HEK293 (cell line): ENCODE data around the gene ZNF322.

Experiments
- FEZF1 ChIP-seq: fragments of 450-650 bp; formaldehyde crosslinking; IDR thresholded peaks from 2 replicates; pipeline ENCODE4 v1.5.1; 2016; ENCODE audit warnings: missing biosample characterization, missing genetic modification characterization
- GFI1B ChIP-seq: fragments of 450-650 bp; formaldehyde crosslinking; IDR thresholded peaks from 2 replicates; pipeline ENCODE4 v1.5.1; 2016; ENCODE audit warnings: missing biosample characterization, missing genetic modification characterization
- KLF1 ChIP-seq: fragments of 450-650 bp; formaldehyde crosslinking; IDR thresholded peaks from 2 replicates; pipeline ENCODE4 v1.5.1; 2016; ENCODE audit warnings: missing biosample characterization, missing genetic modification characterization
- RBAK ChIP-seq: fragments of 450-650 bp; formaldehyde crosslinking; IDR thresholded peaks from 2 replicates; pipeline ENCODE4 v1.5.1; 2016; ENCODE audit warnings: missing biosample characterization, missing genetic modification characterization
- YY2 ChIP-seq: fragments of 450-650 bp; formaldehyde crosslinking; IDR thresholded peaks from 2 replicates; pipeline ENCODE4 v1.5.1; 2016; ENCODE audit warnings: missing biosample characterization, missing genetic modification characterization
- ZBTB21 ChIP-seq: fragments of 450-650 bp; formaldehyde crosslinking; IDR thresholded peaks from 2 replicates; pipeline ENCODE4 v1.5.1; 2017; ENCODE audit warnings: missing biosample characterization, missing genetic modification characterization
- ZFHX2 ChIP-seq: fragments of 450-650 bp; formaldehyde crosslinking; conservative IDR thresholded peaks from 2 replicates; pipeline ENCODE4 v1.5.1; 2016; ENCODE audit warnings: missing biosample characterization, missing genetic modification characterization
- ZFP69B ChIP-seq: fragments of 450-650 bp; formaldehyde crosslinking; IDR thresholded peaks from 2 replicates; pipeline ENCODE4 v1.5.1; 2016; ENCODE audit warnings: missing biosample characterization, missing genetic modification characterization
- ZNF157 ChIP-seq: fragments of 450-650 bp; formaldehyde crosslinking; IDR thresholded peaks from 2 replicates; pipeline ENCODE4 v1.5.1; 2016; ENCODE audit warnings: missing biosample characterization, missing genetic modification characterization
- ZNF202 ChIP-seq: fragments of 450-650 bp; formaldehyde crosslinking; IDR thresholded peaks from 2 replicates; pipeline ENCODE4 v1.5.1; 2016; ENCODE audit warnings: missing biosample characterization, missing genetic modification characterization, borderline replicate concordance
- ZNF23 ChIP-seq: fragments of 450-650 bp; formaldehyde crosslinking; IDR thresholded peaks from 2 replicates; pipeline ENCODE4 v1.5.1; 2016; ENCODE audit warnings: missing biosample characterization, missing genetic modification characterization, borderline replicate concordance
- ZNF24 ChIP-seq: fragments of 450-650 bp; formaldehyde crosslinking; IDR thresholded peaks from 2 replicates; pipeline ENCODE4 v1.5.1; 2016; ENCODE audit warnings: missing biosample characterization, missing genetic modification characterization
- ZNF324 ChIP-seq: fragments of 450-650 bp; formaldehyde crosslinking; IDR thresholded peaks from 2 replicates; pipeline ENCODE4 v1.5.1; 2016; ENCODE audit warnings: missing biosample characterization, missing genetic modification characterization
- ZNF341 ChIP-seq: fragments of 450-650 bp; formaldehyde crosslinking; IDR thresholded peaks from 2 replicates; pipeline ENCODE4; 2016; ENCODE audit warnings: low read depth, missing biosample characterization, missing genetic modification characterization
- ZNF354C ChIP-seq: fragments of 450-650 bp; formaldehyde crosslinking; IDR thresholded peaks from 2 replicates; pipeline ENCODE4 v1.5.1; 2016; ENCODE audit warnings: missing biosample characterization, missing genetic modification characterization, low read depth, borderline replicate concordance
- ZNF555 ChIP-seq: fragments of 450-650 bp; formaldehyde crosslinking; conservative IDR thresholded peaks from 2 replicates; pipeline ENCODE4 v1.5.1; 2017; ENCODE audit warnings: missing biosample characterization, mild to moderate bottlenecking, missing genetic modification characterization, inconsistent platforms
- ZNF596 ChIP-seq: fragments of 450-650 bp; IDR thresholded peaks from 2 replicates; pipeline ENCODE4 v1.5.0; 2018; ENCODE audit warnings: missing biosample characterization, mild to moderate bottlenecking, missing genetic modification characterization, moderate library complexity
- ZNF621 ChIP-seq: fragments of 450-650 bp; formaldehyde crosslinking; IDR thresholded peaks from 2 replicates; pipeline ENCODE4 v1.5.1; 2017; ENCODE audit warnings: missing biosample characterization, missing genetic modification characterization
- ZNF623 ChIP-seq: fragments of 450-650 bp; formaldehyde crosslinking; IDR thresholded peaks from 2 replicates; pipeline ENCODE4 v1.5.1; 2016; ENCODE audit warnings: missing biosample characterization, missing genetic modification characterization
- ZNF624 ChIP-seq: fragments of 450-650 bp; formaldehyde crosslinking; IDR thresholded peaks from 2 replicates; pipeline ENCODE4 v1.5.1; 2017; ENCODE audit warnings: missing biosample characterization, missing genetic modification characterization
- ZNF660 ChIP-seq: fragments of 450-650 bp; IDR thresholded peaks from 2 replicates; pipeline ENCODE4 v1.5.1; 2018; ENCODE audit warnings: missing biosample characterization, mild to moderate bottlenecking, missing genetic modification characterization
- ZNF830 ChIP-seq: fragments of 450-650 bp; IDR thresholded peaks from 2 replicates; pipeline ENCODE4 v1.5.0; 2018; ENCODE audit warnings: missing biosample characterization, missing genetic modification characterization, low read depth, mild to moderate bottlenecking, moderate library complexity
- TF ChIP-seq, protein P1 (sequence below): fragments of 450-650 bp; formaldehyde crosslinking; IDR thresholded peaks from 2 replicates; pipeline ENCODE4 v1.5.1; 2017; ENCODE audit warnings: missing biosample characterization, missing genetic modification characterization
- TF ChIP-seq, protein P2 (sequence below): fragments of 450-650 bp; formaldehyde crosslinking; IDR thresholded peaks from 2 replicates; pipeline ENCODE4 v1.5.1; 2016; ENCODE audit warnings: missing biosample characterization, missing genetic modification characterization
- TF ChIP-seq, protein P3 (sequence below): IDR thresholded peaks from 2 replicates; pipeline ENCODE4 v1.6.1; 2011; ENCODE audit warnings: mild to moderate bottlenecking, low read depth, low read length, borderline replicate concordance
- TF ChIP-seq, protein P4 (sequence below): fragments of 450-650 bp; formaldehyde crosslinking; IDR thresholded peaks from 2 replicates; pipeline ENCODE4 v1.5.1; 2016; ENCODE audit warnings: missing biosample characterization, missing genetic modification characterization
- TF ChIP-seq, protein P5 (sequence below): fragments of 450-650 bp; formaldehyde crosslinking; IDR thresholded peaks from 2 replicates; pipeline ENCODE4 v1.5.1; 2016; ENCODE audit warnings: missing biosample characterization, missing genetic modification characterization
- TF ChIP-seq, protein P6 (sequence below): fragments of 450-650 bp; formaldehyde crosslinking; IDR thresholded peaks from 2 replicates; pipeline ENCODE4 v1.5.1; 2017; ENCODE audit warnings: missing biosample characterization, missing genetic modification characterization
- TF ChIP-seq, protein P7 (sequence below): fragments of 450-650 bp; formaldehyde crosslinking; IDR thresholded peaks from 2 replicates; pipeline ENCODE4 v1.5.1; 2016; ENCODE audit warnings: missing biosample characterization, missing genetic modification characterization

The ZNF322 gene

DNA sequence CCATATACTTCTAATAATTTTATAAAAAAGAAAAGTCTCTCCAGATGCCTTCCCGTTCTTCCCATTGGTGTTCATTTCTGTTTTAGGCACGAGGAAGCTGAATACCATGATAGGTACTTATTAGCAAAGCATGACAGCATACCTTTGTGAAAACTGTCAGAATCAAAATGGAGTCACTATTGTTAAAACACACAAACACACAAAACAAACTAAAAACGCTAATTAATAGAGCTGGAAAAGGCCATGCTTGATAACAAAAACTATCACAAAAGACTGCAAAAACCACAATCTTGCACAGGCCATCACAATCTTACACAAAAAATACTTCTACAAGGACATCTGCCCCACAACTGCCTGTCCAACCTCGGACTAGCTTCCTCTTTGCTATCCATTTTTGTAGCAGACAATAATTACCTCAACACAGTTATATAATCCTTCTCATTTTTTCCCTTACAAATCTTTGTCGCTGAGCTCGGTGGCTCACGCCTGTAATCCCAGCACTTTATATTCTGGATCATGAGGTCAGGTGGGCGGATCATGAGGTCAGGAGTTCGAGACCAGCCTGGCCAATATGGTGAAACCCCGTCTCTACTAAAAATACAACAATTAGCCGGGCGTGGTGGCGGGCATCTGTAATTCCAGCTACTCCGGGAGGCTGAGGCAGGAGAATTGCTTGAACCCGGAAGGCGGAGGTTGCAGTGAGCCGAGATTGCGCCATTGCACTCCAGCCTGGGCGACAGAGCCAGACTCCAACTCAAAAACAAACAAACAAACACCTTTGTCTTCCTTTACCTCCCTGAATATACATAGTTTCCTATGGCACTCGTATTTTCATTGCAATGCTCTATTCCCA is 66.0 kb downstream of the ZNF322 start (continued):
- TF ChIP-seq, protein P1, sequence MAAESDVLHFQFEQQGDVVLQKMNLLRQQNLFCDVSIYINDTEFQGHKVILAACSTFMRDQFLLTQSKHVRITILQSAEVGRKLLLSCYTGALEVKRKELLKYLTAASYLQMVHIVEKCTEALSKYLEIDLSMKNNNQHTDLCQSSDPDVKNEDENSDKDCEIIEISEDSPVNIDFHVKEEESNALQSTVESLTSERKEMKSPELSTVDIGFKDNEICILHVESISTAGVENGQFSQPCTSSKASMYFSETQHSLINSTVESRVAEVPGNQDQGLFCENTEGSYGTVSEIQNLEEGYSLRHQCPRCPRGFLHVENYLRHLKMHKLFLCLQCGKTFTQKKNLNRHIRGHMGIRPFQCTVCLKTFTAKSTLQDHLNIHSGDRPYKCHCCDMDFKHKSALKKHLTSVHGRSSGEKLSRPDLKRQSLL (tag by site-specific recombination) = peak; percentile 67; the same call in 1 of the 2 replicates
- TF ChIP-seq, protein P2, sequence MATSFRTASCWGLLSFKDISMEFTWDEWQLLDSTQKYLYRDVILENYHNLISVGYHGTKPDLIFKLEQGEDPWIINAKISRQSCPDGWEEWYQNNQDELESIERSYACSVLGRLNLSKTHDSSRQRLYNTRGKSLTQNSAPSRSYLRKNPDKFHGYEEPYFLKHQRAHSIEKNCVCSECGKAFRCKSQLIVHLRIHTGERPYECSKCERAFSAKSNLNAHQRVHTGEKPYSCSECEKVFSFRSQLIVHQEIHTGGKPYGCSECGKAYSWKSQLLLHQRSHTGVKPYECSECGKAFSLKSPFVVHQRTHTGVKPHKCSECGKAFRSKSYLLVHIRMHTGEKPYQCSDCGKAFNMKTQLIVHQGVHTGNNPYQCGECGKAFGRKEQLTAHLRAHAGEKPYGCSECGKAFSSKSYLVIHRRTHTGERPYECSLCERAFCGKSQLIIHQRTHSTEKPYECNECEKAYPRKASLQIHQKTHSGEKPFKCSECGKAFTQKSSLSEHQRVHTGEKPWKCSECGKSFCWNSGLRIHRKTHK (tag by site-specific recombination) = no peak
- no peak for TF ChIP-seq RBAK
- TF ChIP-seq ZNF341 = 0 out of 2 replicates have a peak, but pooled peaks have one; percentile 27
- TF ChIP-seq, protein P3, sequence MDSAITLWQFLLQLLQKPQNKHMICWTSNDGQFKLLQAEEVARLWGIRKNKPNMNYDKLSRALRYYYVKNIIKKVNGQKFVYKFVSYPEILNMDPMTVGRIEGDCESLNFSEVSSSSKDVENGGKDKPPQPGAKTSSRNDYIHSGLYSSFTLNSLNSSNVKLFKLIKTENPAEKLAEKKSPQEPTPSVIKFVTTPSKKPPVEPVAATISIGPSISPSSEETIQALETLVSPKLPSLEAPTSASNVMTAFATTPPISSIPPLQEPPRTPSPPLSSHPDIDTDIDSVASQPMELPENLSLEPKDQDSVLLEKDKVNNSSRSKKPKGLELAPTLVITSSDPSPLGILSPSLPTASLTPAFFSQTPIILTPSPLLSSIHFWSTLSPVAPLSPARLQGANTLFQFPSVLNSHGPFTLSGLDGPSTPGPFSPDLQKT = no peak
- TF ChIP-seq KLF1 (tag by site-specific recombination) = no peak
- TF ChIP-seq ZNF157 (tag by site-specific recombination) = no peak
- TF ChIP-seq ZNF23 = no peak
- no peak for TF ChIP-seq ZNF596 (tag by site-specific recombination)
- TF ChIP-seq, protein P4, sequence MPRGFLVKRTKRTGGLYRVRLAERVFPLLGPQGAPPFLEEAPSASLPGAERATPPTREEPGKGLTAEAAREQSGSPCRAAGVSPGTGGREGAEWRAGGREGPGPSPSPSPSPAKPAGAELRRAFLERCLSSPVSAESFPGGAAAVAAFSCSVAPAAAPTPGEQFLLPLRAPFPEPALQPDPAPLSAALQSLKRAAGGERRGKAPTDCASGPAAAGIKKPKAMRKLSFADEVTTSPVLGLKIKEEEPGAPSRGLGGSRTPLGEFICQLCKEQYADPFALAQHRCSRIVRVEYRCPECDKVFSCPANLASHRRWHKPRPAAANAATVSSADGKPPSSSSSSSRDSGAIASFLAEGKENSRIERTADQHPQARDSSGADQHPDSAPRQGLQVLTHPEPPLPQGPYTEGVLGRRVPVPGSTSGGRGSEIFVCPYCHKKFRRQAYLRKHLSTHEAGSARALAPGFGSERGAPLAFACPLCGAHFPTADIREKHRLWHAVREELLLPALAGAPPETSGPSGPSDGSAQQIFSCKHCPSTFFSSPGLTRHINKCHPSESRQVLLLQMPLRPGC (tag by site-specific recombination) = no peak
- no peak for TF ChIP-seq ZNF202 (tag by site-specific recombination)
- no peak for TF ChIP-seq ZNF624 (tag by site-specific recombination)
- no peak for TF ChIP-seq ZNF354C
- no peak for TF ChIP-seq ZNF623 (tag by site-specific recombination)
- no peak for TF ChIP-seq FEZF1 (tag by site-specific recombination)
- TF ChIP-seq ZNF24 = no peak
- TF ChIP-seq ZFHX2 = no peak
- TF ChIP-seq ZNF324 = no peak
- TF ChIP-seq ZNF555 (tag by site-specific recombination) = no peak
- TF ChIP-seq ZNF830 (tag by site-specific recombination) = no peak
- no peak for TF ChIP-seq GFI1B
- TF ChIP-seq ZBTB21 (tag by site-specific recombination) = no peak
- TF ChIP-seq ZFP69B (tag by site-specific recombination) = no peak
- TF ChIP-seq, protein P5, sequence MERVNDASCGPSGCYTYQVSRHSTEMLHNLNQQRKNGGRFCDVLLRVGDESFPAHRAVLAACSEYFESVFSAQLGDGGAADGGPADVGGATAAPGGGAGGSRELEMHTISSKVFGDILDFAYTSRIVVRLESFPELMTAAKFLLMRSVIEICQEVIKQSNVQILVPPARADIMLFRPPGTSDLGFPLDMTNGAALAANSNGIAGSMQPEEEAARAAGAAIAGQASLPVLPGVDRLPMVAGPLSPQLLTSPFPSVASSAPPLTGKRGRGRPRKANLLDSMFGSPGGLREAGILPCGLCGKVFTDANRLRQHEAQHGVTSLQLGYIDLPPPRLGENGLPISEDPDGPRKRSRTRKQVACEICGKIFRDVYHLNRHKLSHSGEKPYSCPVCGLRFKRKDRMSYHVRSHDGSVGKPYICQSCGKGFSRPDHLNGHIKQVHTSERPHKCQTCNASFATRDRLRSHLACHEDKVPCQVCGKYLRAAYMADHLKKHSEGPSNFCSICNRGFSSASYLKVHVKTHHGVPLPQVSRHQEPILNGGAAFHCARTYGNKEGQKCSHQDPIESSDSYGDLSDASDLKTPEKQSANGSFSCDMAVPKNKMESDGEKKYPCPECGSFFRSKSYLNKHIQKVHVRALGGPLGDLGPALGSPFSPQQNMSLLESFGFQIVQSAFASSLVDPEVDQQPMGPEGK (tag by site-specific recombination) = 0 out of 2 replicates have a peak, but pooled peaks have one; percentile 8
- no peak for TF ChIP-seq YY2 (tag by site-specific recombination)
- TF ChIP-seq, protein P6, sequence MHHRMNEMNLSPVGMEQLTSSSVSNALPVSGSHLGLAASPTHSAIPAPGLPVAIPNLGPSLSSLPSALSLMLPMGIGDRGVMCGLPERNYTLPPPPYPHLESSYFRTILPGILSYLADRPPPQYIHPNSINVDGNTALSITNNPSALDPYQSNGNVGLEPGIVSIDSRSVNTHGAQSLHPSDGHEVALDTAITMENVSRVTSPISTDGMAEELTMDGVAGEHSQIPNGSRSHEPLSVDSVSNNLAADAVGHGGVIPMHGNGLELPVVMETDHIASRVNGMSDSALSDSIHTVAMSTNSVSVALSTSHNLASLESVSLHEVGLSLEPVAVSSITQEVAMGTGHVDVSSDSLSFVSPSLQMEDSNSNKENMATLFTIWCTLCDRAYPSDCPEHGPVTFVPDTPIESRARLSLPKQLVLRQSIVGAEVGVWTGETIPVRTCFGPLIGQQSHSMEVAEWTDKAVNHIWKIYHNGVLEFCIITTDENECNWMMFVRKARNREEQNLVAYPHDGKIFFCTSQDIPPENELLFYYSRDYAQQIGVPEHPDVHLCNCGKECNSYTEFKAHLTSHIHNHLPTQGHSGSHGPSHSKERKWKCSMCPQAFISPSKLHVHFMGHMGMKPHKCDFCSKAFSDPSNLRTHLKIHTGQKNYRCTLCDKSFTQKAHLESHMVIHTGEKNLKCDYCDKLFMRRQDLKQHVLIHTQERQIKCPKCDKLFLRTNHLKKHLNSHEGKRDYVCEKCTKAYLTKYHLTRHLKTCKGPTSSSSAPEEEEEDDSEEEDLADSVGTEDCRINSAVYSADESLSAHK (tag by site-specific recombination) = no peak
- TF ChIP-seq, protein P7, sequence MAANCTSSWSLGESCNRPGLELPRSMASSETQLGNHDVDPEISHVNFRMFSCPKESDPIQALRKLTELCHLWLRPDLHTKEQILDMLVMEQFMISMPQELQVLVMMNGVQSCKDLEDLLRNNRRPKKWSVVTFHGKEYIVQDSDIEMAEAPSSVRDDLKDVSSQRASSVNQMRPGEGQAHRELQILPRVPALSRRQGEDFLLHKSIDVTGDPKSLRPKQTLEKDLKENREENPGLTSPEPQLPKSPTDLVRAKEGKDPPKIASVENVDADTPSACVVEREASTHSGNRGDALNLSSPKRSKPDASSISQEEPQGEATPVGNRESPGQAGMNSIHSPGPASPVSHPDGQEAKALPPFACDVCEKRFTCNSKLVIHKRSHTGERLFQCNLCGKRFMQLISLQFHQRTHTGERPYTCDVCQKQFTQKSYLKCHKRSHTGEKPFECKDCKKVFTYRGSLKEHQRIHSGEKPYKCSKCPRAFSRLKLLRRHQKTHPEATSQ = no peak
- no peak for TF ChIP-seq ZNF660 (tag by site-specific recombination)
- no peak for TF ChIP-seq ZNF621
